ENCODE measurements around the gene ALDH3A1. TPM values are rescaled to one million over a fixed set of nuclear protein-coding genes. Genes with fewer than 3 reads are reported as not detected.
A peak's percentile ranks its signal among the peaks of the same experiment; 100 is the strongest.

ALDH3A1 gene
- total and polyA plus RNA-seq, 4 experiments from 2014 or later: not detected

DNA sequence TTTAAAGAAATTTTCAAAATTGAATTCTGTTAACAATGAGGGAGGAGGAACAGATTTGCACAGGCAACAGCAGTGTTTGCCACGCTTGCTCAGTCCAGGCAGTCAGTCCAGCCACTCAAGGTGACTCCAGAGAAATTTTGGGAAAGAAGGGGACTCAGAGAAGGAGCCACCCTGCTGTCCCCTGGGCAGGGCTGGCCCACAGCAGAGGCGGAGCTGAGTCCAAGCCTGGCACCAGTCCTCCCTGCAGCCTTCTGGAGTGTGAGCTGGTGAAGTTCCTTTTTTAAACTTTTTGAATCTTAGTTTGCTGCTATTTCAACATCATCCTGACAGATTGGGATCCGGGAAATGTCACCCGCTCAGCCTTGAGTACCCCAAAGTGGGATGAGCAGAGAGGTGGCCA lies 17.3 kb downstream of the ALDH3A1 start:
- Mint-ChIP-seq H3K36me3 (no peaks in the 10 kb centered on the region), H3K27me3 (no peaks in the 10 kb centered on the region), H3K9me3 (no peaks in the 10 kb centered on the region), H3K4me3 (no peak overlapping the region), H3K4me1 (peaks cover 2 to 16% (median 7%) of the 10 kb centered on the region in 4 donors), H3K27ac (peak overlapping the region in 1 of 7 donors; percentile 68)
- Histone ChIP-seq H3K9me3 (ENCODE audit: control insufficient read depth in 1 of 2, low read length in 2 of 2) (no peaks in the 10 kb centered on the region), H3K4me1 (ENCODE audit: insufficient read depth, low read length) (no peaks in the 10 kb centered on the region), H3K36me3 (ENCODE audit: insufficient read depth, low read length) (no peaks in the 10 kb centered on the region), H3K27ac (ENCODE audit: low read depth, low read length) (no peak overlapping the region), H3K4me3 (ENCODE audit: low read length in 2 of 2) (no peak overlapping the region), H3K27me3 (ENCODE audit: insufficient read depth, low read length) (no peaks in the 10 kb centered on the region)
- no peak for DNase-seq
- ChIA-PET CTCF (ENCODE audit: partially characterized antibody) (interaction anchor here (3.7 kb wide), 1 partner anchor 14 kb away, joined by 8 read pairs; no protein-coding TSS in a partner anchor), POLR2A (ENCODE audit: partially characterized antibody) (no interaction called here)
- intact Hi-C loops (cut with micrococcal nuclease): no loop called here

DNA sequence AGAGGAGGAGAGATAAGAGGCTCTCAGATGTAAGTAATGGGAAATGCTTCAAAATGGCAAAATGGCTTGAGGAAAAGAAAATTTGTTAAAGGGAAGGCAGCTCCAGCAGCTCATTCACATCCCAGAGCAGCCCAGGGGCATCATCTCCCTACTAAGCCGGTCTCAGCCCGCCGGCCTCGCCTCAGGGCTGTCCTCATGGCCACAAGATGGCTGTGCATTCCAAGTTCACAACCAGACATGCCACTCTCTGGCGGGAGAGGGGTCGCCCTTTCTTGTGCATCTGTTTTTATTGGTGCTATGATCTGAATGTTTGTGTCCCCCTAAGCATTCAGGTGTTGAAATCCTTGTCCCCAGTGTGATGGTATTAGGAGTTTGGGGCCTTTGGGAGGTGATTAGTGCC lies 18.2 kb downstream of the ALDH3A1 start:
- H3K9me3 ChIP-seq (ENCODE audit: control insufficient read depth in 1 of 2, low read length in 2 of 2): no peaks in the 10 kb centered on the region
- ChIA-PET POLR2A (ENCODE audit: partially characterized antibody) (no interaction called here), CTCF (ENCODE audit: partially characterized antibody) (interaction anchor here (1.2 to 3.7 kb wide), 2 partner anchors 15 to 83 kb away, joined by 4 to 8 read pairs; no protein-coding TSS in a partner anchor)
- peak overlapping the region in 1 of 7 donors; percentile 51 for H3K27ac Mint-ChIP-seq
- no peak for DNase-seq
- H3K27me3 ChIP-seq (ENCODE audit: insufficient read depth, low read length): no peaks in the 10 kb centered on the region
- H3K4me1 ChIP-seq (ENCODE audit: insufficient read depth, low read length): peaks cover 8% of the 10 kb centered on the region
- intact Hi-C loops (cut with micrococcal nuclease): no loop called here
- no peak overlapping the region for H3K4me3 Mint-ChIP-seq
- H3K36me3 ChIP-seq (ENCODE audit: insufficient read depth, low read length): no peaks in the 10 kb centered on the region
- H3K27ac ChIP-seq (ENCODE audit: low read depth, low read length): no peak overlapping the region
- H3K27me3 Mint-ChIP-seq: no peaks in the 10 kb centered on the region
- H3K4me1 Mint-ChIP-seq: peaks cover 11 to 25% (median 16%) of the 10 kb centered on the region in 4 donors
- H3K36me3 Mint-ChIP-seq: no peaks in the 10 kb centered on the region
- no peak overlapping the region for H3K4me3 ChIP-seq (ENCODE audit: low read length in 2 of 2)
- no peaks in the 10 kb centered on the region for H3K9me3 Mint-ChIP-seq

DNA sequence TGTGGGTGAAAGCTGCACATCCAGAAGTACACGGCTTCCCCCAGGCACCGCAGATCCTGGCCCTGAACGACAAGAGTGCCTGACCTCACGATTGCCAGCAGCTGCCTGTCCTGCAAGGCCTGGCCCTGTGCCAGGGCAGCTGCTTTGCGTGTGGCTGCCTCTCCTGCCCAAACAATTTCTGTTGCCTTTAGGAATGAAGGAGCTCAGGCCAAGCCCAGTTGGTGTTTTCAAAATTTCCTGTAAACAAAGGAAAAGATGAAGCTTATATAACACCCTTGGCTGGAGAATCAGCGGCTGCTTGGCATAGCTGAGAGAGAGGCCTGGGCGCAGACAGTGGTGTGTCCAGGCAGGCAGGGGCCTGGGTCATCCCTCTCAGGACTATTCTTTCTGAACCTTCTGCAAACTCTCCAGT lies 20.0 kb downstream of the ALDH3A1 start:
- CTCF ChIA-PET (ENCODE audit: partially characterized antibody): interaction anchor here (0.6 to 3.7 kb wide), 4 partner anchors 15 to 34 kb away, joined by 4 to 10 read pairs (median 6); no protein-coding TSS in a partner anchor
- H3K9me3 Mint-ChIP-seq: no peaks in the 10 kb centered on the region
- Histone ChIP-seq H3K4me1 (ENCODE audit: insufficient read depth, low read length) (peaks cover 21% of the 10 kb centered on the region), H3K27me3 (ENCODE audit: insufficient read depth, low read length) (no peaks in the 10 kb centered on the region), H3K27ac (ENCODE audit: low read depth, low read length) (no peak overlapping the region), H3K4me3 (ENCODE audit: low read length in 2 of 2) (no peak overlapping the region), H3K36me3 (ENCODE audit: insufficient read depth, low read length) (no peaks in the 10 kb centered on the region), H3K9me3 (ENCODE audit: control insufficient read depth in 1 of 2, low read length in 2 of 2) (no peaks in the 10 kb centered on the region)
- no peak for DNase-seq
- H3K36me3 Mint-ChIP-seq: no peaks in the 10 kb centered on the region
- H3K4me3 Mint-ChIP-seq: no peak overlapping the region
- POLR2A ChIA-PET (ENCODE audit: partially characterized antibody): interaction anchor here (2.4 kb wide), 1 partner anchor 79 kb away, joined by 11 read pairs; the partner anchor contains the start of gene ALDH3A2
- H3K27me3 Mint-ChIP-seq: no peaks in the 10 kb centered on the region
- intact Hi-C loops (cut with micrococcal nuclease): no loop called here
- no peak overlapping the region for H3K27ac Mint-ChIP-seq
- H3K4me1 Mint-ChIP-seq: peaks cover 16 to 36% (median 23%) of the 10 kb centered on the region in 4 donors

DNA sequence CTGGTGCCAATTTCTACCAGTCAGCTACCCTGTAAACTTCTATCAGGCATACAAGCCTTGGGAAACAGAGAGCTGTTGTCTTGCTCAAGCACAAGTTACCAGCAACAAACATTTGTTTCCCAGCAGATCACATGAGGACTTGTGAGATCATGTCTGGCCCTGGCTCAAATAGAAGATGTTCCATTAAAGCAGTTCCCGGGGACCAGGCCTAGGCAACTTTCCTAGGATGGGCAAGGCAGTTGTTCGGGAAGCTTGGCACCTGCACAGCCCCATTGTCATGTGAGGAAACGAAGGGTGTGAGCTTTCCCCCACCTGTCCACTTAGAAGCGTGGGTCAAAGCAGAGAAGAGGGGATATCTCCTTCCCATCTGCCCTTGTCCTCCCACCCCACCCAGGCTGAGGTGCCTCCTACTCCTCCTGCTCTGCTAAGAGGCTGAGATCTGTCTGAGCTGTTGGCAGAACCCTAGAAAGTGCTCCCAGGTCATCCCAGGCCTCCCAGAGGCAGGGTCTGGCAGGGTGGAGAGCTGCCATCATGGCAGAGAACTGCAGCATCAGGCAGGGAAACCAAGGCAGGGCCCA lies 20.5 kb downstream of the ALDH3A1 start:
- Histone ChIP-seq H3K27me3 (ENCODE audit: insufficient read depth, low read length) (no peaks in the 10 kb centered on the region), H3K36me3 (ENCODE audit: insufficient read depth, low read length) (no peaks in the 10 kb centered on the region), H3K27ac (ENCODE audit: low read depth, low read length) (no peak overlapping the region), H3K4me3 (ENCODE audit: low read length in 2 of 2) (no peak overlapping the region), H3K4me1 (ENCODE audit: insufficient read depth, low read length) (peaks cover 21% of the 10 kb centered on the region), H3K9me3 (ENCODE audit: control insufficient read depth in 1 of 2, low read length in 2 of 2) (no peaks in the 10 kb centered on the region)
- intact Hi-C loops (cut with micrococcal nuclease): no loop called here
- H3K36me3 Mint-ChIP-seq: no peaks in the 10 kb centered on the region
- peaks cover 16 to 36% (median 23%) of the 10 kb centered on the region in 4 donors for H3K4me1 Mint-ChIP-seq
- H3K4me3 Mint-ChIP-seq: no peak overlapping the region
- H3K9me3 Mint-ChIP-seq: no peaks in the 10 kb centered on the region
- no peak for DNase-seq
- ChIA-PET CTCF (ENCODE audit: partially characterized antibody) (interaction anchor here (0.6 to 1.6 kb wide), 5 partner anchors 16 to 214 kb away, joined by 3 to 10 read pairs (median 4); no protein-coding TSS in a partner anchor), POLR2A (ENCODE audit: partially characterized antibody) (interaction anchor here (2.4 kb wide), 1 partner anchor 79 kb away, joined by 11 read pairs; the partner anchor contains the start of gene ALDH3A2)
- H3K27ac Mint-ChIP-seq: peak overlapping the region in 2 of 7 donors; percentile 17 to 57
- H3K27me3 Mint-ChIP-seq: no peaks in the 10 kb centered on the region

DNA sequence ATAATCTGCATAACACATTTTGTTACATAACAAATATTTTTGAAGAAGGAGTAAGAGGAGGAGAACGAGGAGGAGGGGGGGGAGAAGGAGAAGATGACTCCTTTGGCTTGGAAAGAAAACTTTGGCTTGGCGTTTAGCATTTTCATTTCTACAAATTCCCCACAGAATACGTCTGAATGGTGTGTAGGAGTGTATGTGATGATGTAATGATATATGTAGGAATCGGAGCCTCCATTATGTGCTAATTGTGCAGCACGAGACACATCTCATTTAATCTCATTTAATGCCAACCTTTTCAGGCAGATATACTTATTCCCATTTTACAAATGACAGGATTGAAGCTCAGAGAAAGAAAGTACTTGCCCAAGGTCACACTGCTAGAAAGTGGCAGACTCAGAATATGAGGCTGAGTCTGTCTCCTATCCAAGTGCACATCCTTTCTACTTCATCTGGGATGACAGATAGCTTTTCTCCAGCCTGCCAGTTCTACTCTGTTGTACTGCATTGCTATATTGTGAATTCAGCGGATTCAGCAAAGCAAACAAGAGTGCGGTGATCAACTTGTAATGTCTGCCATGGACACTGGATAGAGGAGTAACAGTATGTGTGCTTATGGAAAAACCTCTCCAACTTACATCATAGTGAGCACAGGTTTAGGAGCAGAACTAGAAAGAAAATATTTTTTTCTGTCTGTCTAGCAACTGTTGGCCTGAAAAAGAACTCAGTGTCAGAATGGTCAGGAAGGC lies 21.3 kb downstream of the ALDH3A1 start:
- H3K36me3 ChIP-seq (ENCODE audit: insufficient read depth, low read length): no peaks in the 10 kb centered on the region
- intact Hi-C loops (cut with micrococcal nuclease): no loop called here
- H3K4me3 Mint-ChIP-seq: no peak overlapping the region
- H3K27me3 Mint-ChIP-seq: no peaks in the 10 kb centered on the region
- peaks cover 0 to 3% (median 0%) of the 10 kb centered on the region in 8 donors for H3K9me3 Mint-ChIP-seq
- no peak for DNase-seq
- H3K27me3 ChIP-seq (ENCODE audit: insufficient read depth, low read length): no peaks in the 10 kb centered on the region
- POLR2A ChIA-PET (ENCODE audit: partially characterized antibody): interaction anchor here (2.4 kb wide), 1 partner anchor 78 kb away, joined by 11 read pairs; the partner anchor contains the start of gene ALDH3A2
- peaks cover 16 to 41% (median 23%) of the 10 kb centered on the region in 4 donors for H3K4me1 Mint-ChIP-seq
- H3K4me1 ChIP-seq (ENCODE audit: insufficient read depth, low read length): peaks cover 21% of the 10 kb centered on the region
- H3K36me3 Mint-ChIP-seq: no peaks in the 10 kb centered on the region
- H3K9me3 ChIP-seq (ENCODE audit: control insufficient read depth in 1 of 2, low read length in 2 of 2): no peaks in the 10 kb centered on the region
- H3K27ac Mint-ChIP-seq: peak overlapping the region in 6 of 7 donors; percentile 1 to 57 (median 32)
- no peak overlapping the region for H3K27ac ChIP-seq (ENCODE audit: low read depth, low read length)
- no peak overlapping the region for H3K4me3 ChIP-seq (ENCODE audit: low read length in 2 of 2)
- CTCF ChIA-PET (ENCODE audit: partially characterized antibody): interaction anchor here (1.0 to 1.5 kb wide), 3 partner anchors 17 to 213 kb away, joined by 3 to 4 read pairs (median 4); no protein-coding TSS in a partner anchor

DNA sequence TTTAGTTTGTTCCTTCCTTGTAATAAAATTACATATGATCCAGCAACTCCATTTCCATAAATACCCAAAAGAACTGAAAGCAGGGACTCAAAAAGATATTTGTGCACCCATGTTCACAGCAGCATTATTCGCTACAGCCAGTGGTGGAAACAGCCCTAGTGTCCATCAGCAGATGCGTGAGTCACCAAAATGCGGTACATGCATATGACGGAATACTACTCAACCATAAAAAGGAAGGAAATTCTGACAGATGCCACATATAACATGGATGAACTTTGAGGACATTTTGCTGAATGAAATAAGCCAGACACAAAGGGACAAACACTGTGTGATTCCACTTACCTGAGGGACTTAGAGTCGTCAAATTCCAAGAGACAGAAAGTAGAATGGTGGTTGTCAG lies 22.6 kb downstream of the ALDH3A1 start:
- Mint-ChIP-seq H3K27me3 (no peaks in the 10 kb centered on the region), H3K36me3 (no peaks in the 10 kb centered on the region), H3K4me1 (peaks cover 16 to 41% (median 23%) of the 10 kb centered on the region in 4 donors), H3K9me3 (peaks cover 0 to 3% (median 0%) of the 10 kb centered on the region in 8 donors), H3K27ac (peak overlapping the region; percentile 20 to 91 (median 79)), H3K4me3 (peak overlapping the region; percentile 0 to 86 (median 78))
- POLR2A ChIA-PET (ENCODE audit: partially characterized antibody): interaction anchor here (1.4 kb wide), 1 partner anchor 77 kb away, joined by 4 read pairs; the partner anchor contains the start of gene ALDH3A2
- Histone ChIP-seq H3K27me3 (ENCODE audit: insufficient read depth, low read length) (no peaks in the 10 kb centered on the region), H3K36me3 (ENCODE audit: insufficient read depth, low read length) (no peaks in the 10 kb centered on the region), H3K4me3 (ENCODE audit: low read length in 2 of 2) (no peak overlapping the region), H3K9me3 (ENCODE audit: control insufficient read depth in 1 of 2, low read length in 2 of 2) (no peaks in the 10 kb centered on the region), H3K27ac (ENCODE audit: low read depth, low read length) (no peak overlapping the region), H3K4me1 (ENCODE audit: insufficient read depth, low read length) (peaks cover 21% of the 10 kb centered on the region)
- intact Hi-C loops (cut with micrococcal nuclease): no loop called here
- CTCF ChIA-PET (ENCODE audit: partially characterized antibody): no interaction called here
- no peak for DNase-seq

All from CD4-positive, alpha-beta memory T cell (primary cell).